Type B pancreatic cell (in vitro differentiated cells): Measurements from ENCODE around the gene SYNM. TPM values are rescaled to one million over a fixed set of nuclear protein-coding genes. Genes with fewer than 3 reads are reported as not detected.

ENCODE experiments used
- DNase-seq: peaks from one replicate; pipeline ENCODE4 v3.0.0; 2021; ENCODE audit warnings: mixed read lengths; ENCODE audit not compliant: unreplicated experiment; ENCODE audit errors: extremely low spot score
- H3K27ac Mint-ChIP-seq: 2 replicates; pipeline ENCODE4 v1.8.0; 2021; ENCODE audit warnings: mild to moderate bottlenecking, mixed read lengths
- H3K27me3 Mint-ChIP-seq: 2 replicates; pipeline ENCODE4 v1.8.0; 2021; ENCODE audit warnings: mixed read lengths
- H3K36me3 Mint-ChIP-seq: 2 replicates; pipeline ENCODE4 v1.8.0; 2021; ENCODE audit warnings: mixed read lengths
- H3K4me1 Mint-ChIP-seq: one replicate; pipeline ENCODE4 v1.8.0; 2021; ENCODE audit warnings: mixed read lengths; ENCODE audit not compliant: unreplicated experiment
- H3K4me3 Mint-ChIP-seq: 2 replicates; pipeline ENCODE4 v1.8.0; 2021; ENCODE audit warnings: mild to moderate bottlenecking, mixed read lengths
- H3K9me3 Mint-ChIP-seq: 2 replicates; pipeline ENCODE4 v1.8.0; 2021; ENCODE audit warnings: mixed read lengths
- total RNA-seq: library from RNA; stranded (reverse); gene quantifications from 2 replicates; pipeline ENCODE4 v1.2.1, GENCODE V29; 2021; ENCODE audit warnings: low replicate concordance
- TF ChIP-seq, protein P1 (sequence below): fragments of 200-600 bp; sonication (generic); conservative IDR thresholded peaks from 2 replicates; pipeline ENCODE4 v1.5.0; 2021; ENCODE audit warnings: antibody characterized with exemption, mild to moderate bottlenecking

Gene SYNM
- total RNA-seq, 1 donor from 2014 or later: 4.1 TPM

DNA sequence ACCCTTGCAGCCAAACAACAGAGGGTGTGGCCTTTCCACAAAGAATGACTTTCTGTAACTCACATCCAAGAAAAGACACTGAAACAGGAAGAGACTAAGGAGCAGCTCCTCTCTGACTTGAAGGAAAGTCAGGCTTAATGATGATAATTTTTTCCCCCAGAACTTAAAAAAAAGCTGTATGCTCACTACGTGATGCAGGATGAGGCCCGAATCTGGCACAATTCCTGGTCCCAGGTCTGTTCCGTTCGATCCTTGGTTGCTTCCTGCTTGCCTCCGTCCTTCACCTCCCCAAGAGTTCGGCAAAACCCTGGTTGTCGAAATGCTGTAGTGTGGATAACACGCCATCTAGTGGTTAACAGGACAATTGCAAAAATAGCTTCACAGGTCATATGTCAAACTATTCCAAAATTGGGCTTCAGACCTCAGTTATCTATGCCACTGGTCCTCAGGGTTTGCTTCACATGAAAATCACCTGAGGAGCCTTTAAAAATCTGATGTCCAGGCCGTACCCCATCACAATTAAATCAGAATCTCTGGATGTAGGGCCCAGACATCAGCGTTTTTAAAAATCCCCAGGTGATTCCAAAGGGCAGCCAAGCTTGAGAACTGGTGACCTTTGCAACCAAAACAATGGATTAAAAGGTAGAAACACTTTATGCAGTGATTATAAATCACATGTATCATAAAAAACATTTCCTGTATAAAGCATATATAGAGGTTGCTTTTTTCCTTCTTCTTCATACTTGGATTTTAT is 28.1 kb upstream of the SYNM start:
- Mint-ChIP-seq H3K27me3 (no peaks in the 10 kb centered on the region), H3K27ac (peak overlapping the region; percentile 53), H3K36me3 (no peaks in the 10 kb centered on the region), H3K4me3 (peak overlapping the region; percentile 85), H3K4me1 (peaks cover 6% of the 10 kb centered on the region), H3K9me3 (no peaks in the 10 kb centered on the region)
- TF ChIP-seq, protein P1, sequence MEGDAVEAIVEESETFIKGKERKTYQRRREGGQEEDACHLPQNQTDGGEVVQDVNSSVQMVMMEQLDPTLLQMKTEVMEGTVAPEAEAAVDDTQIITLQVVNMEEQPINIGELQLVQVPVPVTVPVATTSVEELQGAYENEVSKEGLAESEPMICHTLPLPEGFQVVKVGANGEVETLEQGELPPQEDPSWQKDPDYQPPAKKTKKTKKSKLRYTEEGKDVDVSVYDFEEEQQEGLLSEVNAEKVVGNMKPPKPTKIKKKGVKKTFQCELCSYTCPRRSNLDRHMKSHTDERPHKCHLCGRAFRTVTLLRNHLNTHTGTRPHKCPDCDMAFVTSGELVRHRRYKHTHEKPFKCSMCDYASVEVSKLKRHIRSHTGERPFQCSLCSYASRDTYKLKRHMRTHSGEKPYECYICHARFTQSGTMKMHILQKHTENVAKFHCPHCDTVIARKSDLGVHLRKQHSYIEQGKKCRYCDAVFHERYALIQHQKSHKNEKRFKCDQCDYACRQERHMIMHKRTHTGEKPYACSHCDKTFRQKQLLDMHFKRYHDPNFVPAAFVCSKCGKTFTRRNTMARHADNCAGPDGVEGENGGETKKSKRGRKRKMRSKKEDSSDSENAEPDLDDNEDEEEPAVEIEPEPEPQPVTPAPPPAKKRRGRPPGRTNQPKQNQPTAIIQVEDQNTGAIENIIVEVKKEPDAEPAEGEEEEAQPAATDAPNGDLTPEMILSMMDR: peak; percentile 93
- DNase-seq: no peak

DNA sequence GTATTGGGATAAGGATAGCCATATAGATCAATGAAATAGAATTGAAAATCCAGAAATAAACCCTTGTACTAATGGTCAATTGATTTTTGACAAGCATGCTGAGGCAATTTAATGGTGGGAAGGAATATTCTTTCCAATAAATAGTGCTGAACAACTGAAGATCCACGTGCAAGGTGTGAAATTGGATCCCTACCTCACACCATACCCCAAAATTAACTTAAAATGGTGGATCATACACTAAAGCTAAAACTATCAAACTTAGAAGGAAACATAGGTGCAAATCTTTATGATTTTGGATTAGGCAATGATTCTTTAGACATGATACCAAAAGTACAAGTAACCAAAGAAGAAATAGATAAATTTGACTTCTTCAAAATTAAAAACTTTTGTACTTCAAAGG is 22.1 kb upstream of the SYNM start:
- H3K27me3 Mint-ChIP-seq: no peaks in the 10 kb centered on the region
- H3K4me3 Mint-ChIP-seq: no peak overlapping the region
- TF ChIP-seq, protein P1: no peak
- no peaks in the 10 kb centered on the region for H3K4me1 Mint-ChIP-seq
- no peak for DNase-seq
- H3K36me3 Mint-ChIP-seq: no peaks in the 10 kb centered on the region
- H3K9me3 Mint-ChIP-seq: peaks cover 3% of the 10 kb centered on the region
- no peak overlapping the region for H3K27ac Mint-ChIP-seq

DNA sequence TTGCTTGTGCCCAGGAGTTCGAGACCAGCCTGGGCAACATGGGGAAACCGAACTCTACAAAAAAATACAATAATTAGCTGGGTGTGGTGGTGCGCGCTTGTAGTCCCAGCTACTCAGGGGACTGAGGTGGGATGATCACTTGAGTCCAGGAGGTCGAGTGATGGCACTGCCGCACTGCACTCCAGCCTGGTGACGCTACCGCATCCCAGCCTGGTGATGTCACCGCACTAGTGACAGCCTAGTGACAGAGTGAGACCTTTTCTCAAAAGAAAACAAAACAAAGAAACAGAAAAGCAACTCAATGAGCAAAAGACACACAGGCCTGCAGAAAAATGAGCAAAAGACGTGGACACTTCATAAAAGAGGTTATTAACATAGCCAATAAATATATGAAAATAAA is 19.9 kb upstream of the SYNM start:
- H3K36me3 Mint-ChIP-seq: no peaks in the 10 kb centered on the region
- no peak overlapping the region for H3K4me3 Mint-ChIP-seq
- peaks cover 7% of the 10 kb centered on the region for H3K27me3 Mint-ChIP-seq
- H3K4me1 Mint-ChIP-seq: no peaks in the 10 kb centered on the region
- no peak overlapping the region for H3K27ac Mint-ChIP-seq
- H3K9me3 Mint-ChIP-seq: peaks cover 3% of the 10 kb centered on the region
- TF ChIP-seq, protein P1: no peak
- DNase-seq: no peak

- H3K27ac Mint-ChIP-seq: no peak overlapping the region
- peaks cover 11% of the 10 kb centered on the region for H3K27me3 Mint-ChIP-seq
- H3K36me3 Mint-ChIP-seq: no peaks in the 10 kb centered on the region
- H3K4me1 Mint-ChIP-seq: no peaks in the 10 kb centered on the region
- no peak overlapping the region for H3K4me3 Mint-ChIP-seq
- TF ChIP-seq, protein P1: no peak
- DNase-seq: no peak
- peaks cover 3% of the 10 kb centered on the region for H3K9me3 Mint-ChIP-seq
These were observed 19.2 kb upstream of the SYNM start for GRCh38 chr15:99085413-99086326.

DNA sequence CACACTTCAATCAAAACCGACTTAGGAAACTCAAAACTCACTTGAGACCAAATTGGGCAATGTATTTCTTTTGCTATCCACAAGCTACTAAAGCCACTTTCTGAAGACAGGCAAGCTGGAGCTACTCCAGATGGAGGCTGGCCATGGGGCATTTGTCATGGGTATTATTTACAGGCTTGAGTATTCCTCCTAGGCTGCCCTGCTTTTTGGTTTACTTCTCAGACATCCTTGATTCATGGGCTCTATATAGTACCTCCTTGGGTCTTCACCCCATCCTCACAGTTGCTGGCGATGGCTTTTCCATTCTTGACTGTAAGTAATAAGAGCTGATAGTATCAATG is 18.6 kb upstream of the SYNM start:
- TF ChIP-seq, protein P1: no peak
- no peak overlapping the region for H3K4me3 Mint-ChIP-seq
- H3K4me1 Mint-ChIP-seq: no peaks in the 10 kb centered on the region
- no peak for DNase-seq
- H3K27ac Mint-ChIP-seq: no peak overlapping the region
- no peaks in the 10 kb centered on the region for H3K36me3 Mint-ChIP-seq
- H3K27me3 Mint-ChIP-seq: peaks cover 11% of the 10 kb centered on the region
- H3K9me3 Mint-ChIP-seq: peaks cover 3% of the 10 kb centered on the region
